Pancreas (tissue), 10 donors: ENCODE results near the gene SUSD3. TPM values are rescaled to one million over a fixed set of nuclear protein-coding genes. Genes with fewer than 3 reads are reported as not detected.

Experiments used
- ATAC-seq, 4 donors: fragments of 200-7000 bp; cut with Tn5 transposase; one replicate each; pipeline versions ENCODE4 v1.8.0 to v1.9.1; 2020; ENCODE audit warnings: mild to moderate bottlenecking in 4 of 4, moderate library complexity in 4 of 4
- DNase-seq, 6 donors: peaks; one replicate each; pipeline ENCODE4 v3.0.0-alpha.2; 2020
- FAIRE-seq: peaks from 2 replicates; lab custom pipeline; 2012; peaks lifted over from hg19 to GRCh38; lab: Jason Lieb, UNC
- H3K27ac ChIP-seq, 4 donors: fragments of 200-600 bp; sonication (generic); 1 replicate in 3 of 4; 2 replicates in 1 of 4; pipeline versions ENCODE4 v1.5.0 to v1.8.0; 2020
- H3K27me3 ChIP-seq, 4 donors: fragments of 200-600 bp; one replicate each; pipeline ENCODE4 v1.8.0; 2021
- H3K36me3 ChIP-seq, 3 donors: fragments of 200-600 bp; sonication (generic) in 1 of 3; one replicate each; pipeline versions ENCODE4 v1.5.0 to v1.8.0; 2020 to 2021
- H3K4me1 ChIP-seq, 3 donors: fragments of 200-600 bp; one replicate each; pipeline ENCODE4 v1.8.0; 2021
- H3K4me3 ChIP-seq, 4 donors: fragments of 200-600 bp; sonication (generic) in 2 of 4; one replicate each; pipeline versions ENCODE4 v1.5.0 to v1.8.0; 2020 to 2021
- H3K9me3 ChIP-seq, 4 donors: fragments of 200-600 bp; one replicate each; pipeline ENCODE4 v1.8.0; 2021
- CTCF ChIP-seq, 4 donors: fragments of 200-600 bp; sonication (generic) in 3 of 4; IDR thresholded peaks; one replicate each; pipeline versions ENCODE4 v1.5.0 to v1.8.0; 2021; ENCODE audit warnings: antibody characterized with exemption in 4 of 4
- WGBS, 2 donors: extraction: QIAGEN DNeasy Blood & Tissue Kit; methylation state at CpG; one replicate each; pipeline ENCODE4 v1.1.7; 2013; 5-methylcytosine and 5-hydroxymethylcytosine counted together
- intact Hi-C, 3 donors: fragments of 100-400 bp; cut with DNase I; formaldehyde crosslinking; loops; one replicate each; pipeline versions ENCODE4 v1.11.1 to v1.14.2; 2022
- polyA plus RNA-seq, 2 donors: library from polyadenylated mRNA; stranded (reverse); fragments of 200-250 nt; gene quantifications; one replicate each; pipeline ENCODE4 v1.2.3, GENCODE V29; 2013
- total RNA-seq, 6 donors: library from RNA; stranded (reverse); fragmentation: NEBNext Ultra II Directional in 4 of 6; extraction: Animal tissue kit (Norgen Biotek cat#: 25700) in 4 of 6; gene quantifications; one replicate each; pipeline versions ENCODE4 v1.2.1 to v1.2.4, GENCODE V29; 2021 to 2023
- donor health status: healthy with polysubstance abuse.
- donor health status: DM: no; HTN: no; CAD: no; lungs with moderate emphysema.
- donor health status: DM: no; HTN: no; CAD: no.
- donor health status: control.
- donor health status: control.
- donor health status: Bipolar disorder and iron deficiency.
- donor health status: DM: yes; HTN: yes; CAD: no.
- donor health status: DM: no; HTN: no; CAD: no.
- donor health status: DM: no; HTN: no; CAD: no.
- donor health status: DM: yes; HTN: yes; CAD: no.

SUSD3 gene
- total and polyA plus RNA-seq, 8 donors = 0.16 to 2.8 (median 0.80) TPM

- intact Hi-C loops = no loop called here
- H3K4me1 ChIP-seq = no peaks in the 10 kb centered on the region
- ATAC-seq (no peak), DNase-seq (peak in 2 of 6 donors; percentile 34 to 50), FAIRE-seq (no peak)
- no peak for TF ChIP-seq CTCF (IDR thresholded peaks at IDR 0.05)
- H3K27ac ChIP-seq = no peak overlapping the region
- no peaks in the 10 kb centered on the region for H3K9me3 ChIP-seq
- no peak overlapping the region for H3K4me3 ChIP-seq
- 66 to 75% methylated on average over 17 to 18 of the region's 18 CpGs for WGBS, 2 donors
- H3K27me3 ChIP-seq = no peaks in the 10 kb centered on the region
- no peaks in the 10 kb centered on the region for H3K36me3 ChIP-seq
Observed at GRCh38 chr9:93082841-93083411, 24.4 kb downstream of the SUSD3 start.

GRCh38 chr9:93083592-93084470, 25.3 kb downstream of the SUSD3 start:
- ATAC-seq (no peak), DNase-seq (peak in 2 of 6 donors; percentile 27 to 33), FAIRE-seq (no peak)
- Histone ChIP-seq H3K36me3 (no peaks in the 10 kb centered on the region), H3K27ac (no peak overlapping the region), H3K4me1 (no peaks in the 10 kb centered on the region), H3K4me3 (no peak overlapping the region), H3K27me3 (no peaks in the 10 kb centered on the region), H3K9me3 (no peaks in the 10 kb centered on the region)
- intact Hi-C loops = no loop called here
- no peak for TF ChIP-seq CTCF (IDR thresholded peaks at IDR 0.05)
- 76 to 86% methylated on average over 8 of the region's 8 CpGs for WGBS, 2 donors

GRCh38 chr9:93084471-93084881, 26.0 kb downstream of the SUSD3 start:
- H3K27ac ChIP-seq = no peak overlapping the region
- FAIRE-seq (no peak), ATAC-seq (no peak), DNase-seq (peak in 2 of 6 donors; percentile 41 to 51)
- H3K4me3 ChIP-seq = no peak overlapping the region
- intact Hi-C loops = no loop called here
- H3K36me3 ChIP-seq = no peaks in the 10 kb centered on the region
- no peaks in the 10 kb centered on the region for H3K27me3 ChIP-seq
- no peaks in the 10 kb centered on the region for H3K4me1 ChIP-seq
- WGBS, 2 donors = 91 to 98% methylated on average over 6 of the region's 6 CpGs
- no peaks in the 10 kb centered on the region for H3K9me3 ChIP-seq
- TF ChIP-seq CTCF (IDR thresholded peaks at IDR 0.05) = no peak

DNA sequence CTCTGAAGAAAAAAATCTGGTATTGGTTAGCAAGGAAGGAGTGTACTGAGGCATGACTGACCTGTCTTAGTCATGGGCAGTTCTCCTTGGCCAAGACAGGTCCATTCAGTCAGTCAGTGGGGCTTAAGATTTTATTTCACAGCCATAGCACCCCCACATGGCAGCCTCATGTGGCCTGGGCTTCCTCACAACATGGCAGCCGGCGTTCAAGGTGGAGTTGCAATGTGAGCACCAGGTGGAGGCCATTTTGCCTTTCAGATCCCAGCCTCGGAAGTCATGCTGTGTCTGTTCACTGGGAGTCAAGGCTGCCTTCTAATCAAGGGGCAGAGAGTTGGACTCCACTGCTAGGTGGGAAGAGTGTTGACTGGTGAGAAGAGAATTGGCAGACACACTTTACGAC, 27.2 kb downstream of the SUSD3 start:
- DNase-seq (peak in 1 of 6 donors; percentile 24), FAIRE-seq (no peak), ATAC-seq (no peak)
- Histone ChIP-seq H3K36me3 (no peaks in the 10 kb centered on the region), H3K4me1 (no peaks in the 10 kb centered on the region), H3K9me3 (no peaks in the 10 kb centered on the region), H3K4me3 (no peak overlapping the region), H3K27ac (no peak overlapping the region), H3K27me3 (no peaks in the 10 kb centered on the region)
- intact Hi-C loops = no loop called here
- WGBS, 2 donors = 93 to 98% methylated on average over 4 of the region's 4 CpGs
- no peak for TF ChIP-seq CTCF (IDR thresholded peaks at IDR 0.05)
